IPS-20b (cell line): Measurements from ENCODE around the gene HLA-DMA.
"Not testable (repeated sequence)": the region's sequence is repeated elsewhere in the genome, so short reads cannot be mapped to it uniquely, and the experiment has no call there.

Source experiments
- H3K27ac ChIP-seq: one replicate; pipeline ENCODE4 v1.5.1; 2013; ENCODE audit warnings: low read length
- H3K27me3 ChIP-seq: 2 replicates; pipeline ENCODE4 v1.6.1; 2013; ENCODE audit warnings: mild to moderate bottlenecking, low read length, inconsistent platforms; ENCODE audit not compliant: insufficient read depth
- H3K36me3 ChIP-seq: 2 replicates; pipeline ENCODE4 v1.6.1; 2013; ENCODE audit warnings: low read depth, mild to moderate bottlenecking, inconsistent platforms, low read length, moderate library complexity; ENCODE audit not compliant: insufficient read depth
- H3K4me1 ChIP-seq: 2 replicates; pipeline ENCODE4 v1.6.1; 2013; ENCODE audit warnings: mild to moderate bottlenecking, control low read depth, inconsistent platforms, low read length, moderate library complexity; ENCODE audit not compliant: insufficient read depth
- H3K4me3 ChIP-seq: 2 replicates; pipeline ENCODE4 v1.5.1; 2013; ENCODE audit warnings: mild to moderate bottlenecking, low read length, inconsistent platforms
- H3K9ac ChIP-seq: 2 replicates; pipeline ENCODE4 v1.6.1; 2013; ENCODE audit warnings: low read depth, mild to moderate bottlenecking, inconsistent platforms, low read length, moderate library complexity
- H3K9me3 ChIP-seq: 2 replicates; pipeline ENCODE4 v1.6.1; 2013; ENCODE audit warnings: mild to moderate bottlenecking, low read depth, low read length, inconsistent platforms; ENCODE audit not compliant: insufficient read depth

The HLA-DMA gene

DNA sequence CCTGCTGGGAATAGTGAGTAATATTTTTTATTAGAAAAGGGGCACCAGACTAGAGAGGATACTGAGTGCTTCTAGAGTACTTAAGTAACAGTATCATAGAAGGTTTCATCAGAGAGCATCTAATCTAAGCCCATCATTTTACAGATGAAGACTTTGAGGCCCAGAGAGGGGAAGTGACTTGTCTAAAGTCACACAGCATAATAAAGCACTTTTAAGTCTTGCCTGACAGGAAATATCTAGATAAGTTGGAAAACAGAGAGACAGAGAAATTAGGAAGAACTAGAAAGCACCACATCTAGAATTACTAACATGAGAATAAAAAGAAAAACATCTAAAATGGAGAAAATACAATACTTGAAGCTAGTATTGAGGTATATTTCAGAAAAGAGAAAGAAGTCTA, 6.0 kb downstream of the HLA-DMA start:
- no peaks in the 10 kb centered on the region for H3K36me3 ChIP-seq
- no peaks in the 10 kb centered on the region for H3K27me3 ChIP-seq
- no peak overlapping the region for H3K4me3 ChIP-seq
- no peaks in the 10 kb centered on the region for H3K4me1 ChIP-seq
- no peak overlapping the region for H3K9ac ChIP-seq
- no peak overlapping the region for H3K27ac ChIP-seq
- no peaks in the 10 kb centered on the region for H3K9me3 ChIP-seq

DNA sequence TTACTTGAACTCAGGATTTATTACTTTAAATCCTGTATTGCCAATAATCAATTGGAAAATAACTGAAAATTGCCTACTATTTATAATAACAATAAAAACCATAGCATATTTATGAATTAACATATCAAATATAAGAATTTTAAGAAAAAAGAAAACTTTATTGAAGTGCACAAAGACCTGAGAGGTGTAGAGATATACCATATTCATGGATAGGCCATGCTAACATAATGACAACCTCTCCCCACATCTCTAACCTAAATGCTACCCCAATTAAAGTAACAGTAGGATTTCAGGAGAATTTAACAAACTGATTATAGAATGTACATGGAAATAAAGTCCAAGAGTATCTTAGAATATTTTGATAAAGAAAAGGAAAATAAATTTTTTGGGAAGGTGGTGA, 6.9 kb downstream of the HLA-DMA start:
- Histone ChIP-seq H3K36me3 (no peaks in the 10 kb centered on the region), H3K4me1 (no peaks in the 10 kb centered on the region; the same call in 1 of the 2 replicates), H3K4me3 (no peak overlapping the region), H3K27ac (no peak overlapping the region), H3K9ac (no peak overlapping the region), H3K9me3 (no peaks in the 10 kb centered on the region), H3K27me3 (no peaks in the 10 kb centered on the region)

DNA sequence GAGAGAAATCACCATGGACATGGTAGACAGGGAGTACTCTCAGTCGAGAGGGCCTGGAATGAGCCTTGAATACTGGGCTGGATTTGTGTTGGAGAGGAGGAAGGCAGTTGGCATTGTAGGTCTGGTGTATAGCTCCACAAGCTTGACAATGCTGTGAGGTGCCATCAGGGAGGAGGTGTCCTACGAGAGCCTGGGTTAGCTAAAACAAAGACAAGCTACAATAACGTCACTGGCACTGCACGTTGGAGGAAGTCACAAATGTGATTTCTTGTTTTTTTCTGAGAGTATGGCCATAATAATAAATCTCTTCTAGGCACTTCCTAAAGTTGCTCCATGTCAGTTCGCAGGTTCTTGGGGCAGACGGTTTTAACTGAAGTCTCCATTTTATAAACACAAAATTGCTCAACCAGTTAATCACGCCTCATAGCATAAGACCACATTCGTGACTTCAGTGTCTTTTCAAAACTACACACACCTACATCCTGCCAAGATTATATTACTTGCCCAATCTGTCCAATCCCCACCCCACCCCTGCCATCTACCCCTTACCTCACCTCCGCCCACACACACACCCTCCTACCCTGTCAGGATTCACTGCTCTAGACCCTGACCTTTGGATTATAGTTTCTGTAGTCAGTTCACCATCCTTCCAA, 7.7 kb downstream of the HLA-DMA start:
- Histone ChIP-seq H3K27me3 (no peaks in the 10 kb centered on the region), H3K9me3 (no peaks in the 10 kb centered on the region), H3K4me1 (peaks cover under 1% of the 10 kb centered on the region; the same call in 1 of the 2 replicates), H3K27ac (no peak overlapping the region), H3K4me3 (no peak overlapping the region), H3K9ac (no peak overlapping the region), H3K36me3 (no peaks in the 10 kb centered on the region)

DNA sequence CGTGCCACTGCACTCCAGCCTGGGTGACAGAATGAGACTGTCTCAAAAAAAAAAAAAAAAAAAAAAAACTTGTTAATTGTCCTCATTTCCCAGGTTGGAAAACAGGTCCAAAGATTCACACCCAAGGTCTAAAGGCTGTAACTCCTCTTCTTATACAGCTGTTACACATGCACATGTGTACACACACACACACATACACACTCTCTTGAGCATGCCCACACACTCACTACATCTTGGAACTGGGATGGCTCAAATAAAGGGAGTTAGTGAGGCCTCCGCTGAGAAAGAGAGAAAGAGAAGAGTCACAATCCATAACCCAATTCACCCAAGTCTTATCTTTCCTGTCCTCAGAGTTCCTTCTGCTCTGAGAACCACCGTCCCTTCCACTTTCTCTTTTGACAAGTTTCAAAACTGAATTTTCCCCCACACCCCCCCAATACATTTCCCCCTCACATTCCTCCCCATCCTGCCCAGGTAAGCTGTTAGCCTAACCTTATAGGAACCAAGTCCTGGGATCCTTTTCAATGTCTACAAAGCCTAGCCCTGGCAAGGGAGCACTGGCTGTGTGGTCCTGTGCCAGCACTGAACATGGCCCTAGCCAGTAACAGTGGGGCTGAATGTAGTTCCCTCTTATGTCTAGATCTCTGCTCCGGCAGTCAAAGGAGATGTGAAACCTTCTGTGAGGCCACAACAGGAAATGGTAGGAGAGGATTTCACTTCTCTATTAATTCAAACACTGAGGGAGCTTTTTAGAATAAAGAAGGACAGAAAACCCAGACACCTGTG, 8.8 kb downstream of the HLA-DMA start:
- no peak overlapping the region for H3K4me3 ChIP-seq
- no peak overlapping the region for H3K9ac ChIP-seq
- H3K27me3 ChIP-seq, result no peaks in the 10 kb centered on the region
- no peak overlapping the region for H3K27ac ChIP-seq
- H3K4me1 ChIP-seq, result peaks cover 3% of the 10 kb centered on the region; the same call in 1 of the 2 replicates
- no peaks in the 10 kb centered on the region for H3K36me3 ChIP-seq
- no peaks in the 10 kb centered on the region for H3K9me3 ChIP-seq

DNA sequence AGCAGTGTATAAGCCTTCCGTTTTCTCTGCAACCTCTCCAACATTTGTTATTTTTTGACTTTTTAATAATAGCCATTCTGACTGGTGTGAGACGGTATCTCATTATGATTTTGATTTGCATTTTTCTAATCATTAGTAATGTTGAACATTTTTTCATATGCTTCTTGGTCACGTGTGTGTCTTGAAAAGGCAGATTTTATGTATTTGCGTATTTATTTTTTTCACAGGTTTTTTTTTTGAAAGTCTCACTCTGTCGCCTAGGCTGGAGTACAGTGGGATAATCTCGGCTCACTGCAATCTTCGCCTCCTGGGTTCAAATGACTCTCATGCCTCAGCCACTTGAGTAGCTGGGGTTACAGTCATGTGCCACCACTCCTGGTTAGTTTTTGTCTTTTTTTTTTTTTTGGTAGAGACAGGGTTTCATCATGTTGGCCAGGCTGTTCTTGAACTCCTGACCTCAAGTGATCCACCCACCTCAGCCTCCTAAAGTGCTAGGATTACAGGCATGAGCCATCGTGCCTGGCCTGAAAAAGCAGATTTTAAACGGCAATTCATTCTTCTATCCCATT, 10.3 kb downstream of the HLA-DMA start:
- H3K36me3 ChIP-seq, H3K4me1 ChIP-seq, H3K9ac ChIP-seq, H3K27ac ChIP-seq, H3K27me3 ChIP-seq, H3K4me3 ChIP-seq, H3K9me3 ChIP-seq: not testable (repeated sequence)

DNA sequence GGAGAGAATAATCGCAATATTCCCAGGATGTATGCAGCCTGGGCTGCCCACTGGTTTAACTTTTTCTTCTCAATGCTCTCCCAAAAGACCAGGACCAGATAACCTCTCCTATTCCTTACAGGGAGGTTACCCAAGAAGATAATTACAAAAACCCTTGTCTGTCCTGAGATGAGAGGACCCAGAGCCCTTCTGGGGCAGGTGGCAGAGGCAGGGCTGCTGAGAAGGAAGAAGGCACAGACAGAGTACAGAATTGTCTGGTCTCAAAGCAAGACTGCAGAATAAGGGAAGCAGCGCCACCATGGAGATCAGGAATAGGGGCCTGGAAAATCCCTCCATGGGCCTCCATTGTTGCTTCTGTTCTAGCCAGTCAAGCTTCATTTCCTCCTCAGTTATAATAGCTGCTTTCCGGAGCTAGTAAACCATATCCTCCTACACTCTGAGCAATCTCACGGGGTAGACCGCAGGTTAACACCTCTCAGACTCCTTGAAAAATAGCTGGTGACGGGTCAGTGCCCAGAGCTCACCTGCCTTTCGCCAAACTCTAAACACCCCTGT, 11.6 kb downstream of the HLA-DMA start:
- no peak overlapping the region for H3K9ac ChIP-seq
- peaks cover 8% of the 10 kb centered on the region; the same call in 1 of the 2 replicates for H3K27me3 ChIP-seq
- no peaks in the 10 kb centered on the region for H3K9me3 ChIP-seq
- H3K4me1 ChIP-seq, result peaks cover 3% of the 10 kb centered on the region; the same call in 1 of the 2 replicates
- H3K36me3 ChIP-seq, result no peaks in the 10 kb centered on the region
- H3K27ac ChIP-seq, result no peak overlapping the region
- no peak overlapping the region for H3K4me3 ChIP-seq

DNA sequence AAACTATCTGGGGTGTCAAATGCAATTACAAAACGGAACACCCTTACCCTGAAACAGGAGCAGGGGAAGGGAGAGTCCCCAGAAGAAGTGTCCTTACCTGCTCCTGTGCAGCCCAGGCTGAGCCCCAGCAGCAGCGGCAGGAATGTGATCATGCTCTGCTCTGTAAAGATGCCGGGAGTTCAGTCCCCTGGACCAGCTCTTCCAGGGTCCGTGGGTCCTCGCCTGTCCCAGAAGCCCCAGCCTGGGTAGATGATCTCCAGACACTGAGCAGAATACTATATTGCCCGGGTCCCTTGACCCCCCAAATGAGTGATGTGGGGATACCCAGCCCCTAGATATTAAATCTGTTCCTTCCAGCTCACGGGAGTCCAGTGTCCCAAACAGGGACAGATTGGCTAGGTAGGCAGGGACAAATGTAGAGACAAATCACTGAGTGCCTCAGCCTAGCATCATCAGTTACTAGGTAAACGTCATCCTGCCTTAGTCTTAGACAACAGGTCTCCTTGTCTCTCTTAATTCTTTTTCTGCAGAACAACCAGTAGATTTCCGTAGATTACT, 12.2 kb downstream of the HLA-DMA start, which contains the start of gene HLA-DMB:
TSS of gene HLA-DMB (minus strand) at position 373 of the 558 bp plus-strand sequence. CDS start at position 152, 221 bp downstream.
- Histone ChIP-seq H3K27me3 (peaks cover 13% of the 10 kb centered on the region; the same call in 1 of the 2 replicates), H3K4me1 (peaks cover 3% of the 10 kb centered on the region; the same call in 1 of the 2 replicates), H3K9me3 (no peaks in the 10 kb centered on the region), H3K27ac (no peak within 1 kb of the TSS), H3K9ac (no peak within 1 kb of the TSS), H3K4me3 (peak within 1 kb of the TSS; percentile 58; the same call in 1 of the 2 replicates), H3K36me3 (no peaks in the 10 kb centered on the region)

DNA sequence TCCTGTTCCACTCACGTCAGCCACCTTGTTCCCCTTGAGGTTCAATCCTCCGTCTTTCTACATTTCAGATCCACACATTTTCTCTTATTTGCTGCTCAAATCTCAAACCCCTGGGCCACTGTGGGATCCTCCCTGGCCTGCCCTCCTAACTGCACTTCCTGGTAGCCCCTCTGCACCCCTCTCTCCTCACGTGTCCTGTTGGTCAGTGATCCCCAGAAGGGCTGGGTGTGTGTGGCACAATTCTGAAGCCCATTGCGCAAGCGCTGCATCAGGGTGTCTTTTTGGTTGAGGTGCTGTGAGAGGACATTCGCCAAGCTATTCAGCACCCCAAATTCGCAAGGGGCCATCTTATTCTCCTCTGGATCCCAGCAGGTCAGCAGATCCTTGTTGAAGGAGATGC, 14.4 kb downstream of the HLA-DMA start:
- Histone ChIP-seq H3K27me3 (peaks cover 21% of the 10 kb centered on the region; the same call in 1 of the 2 replicates), H3K4me3 (no peak overlapping the region), H3K4me1 (peaks cover 3% of the 10 kb centered on the region; the same call in 1 of the 2 replicates), H3K9ac (no peak overlapping the region), H3K9me3 (no peaks in the 10 kb centered on the region), H3K27ac (no peak overlapping the region), H3K36me3 (no peaks in the 10 kb centered on the region)

DNA sequence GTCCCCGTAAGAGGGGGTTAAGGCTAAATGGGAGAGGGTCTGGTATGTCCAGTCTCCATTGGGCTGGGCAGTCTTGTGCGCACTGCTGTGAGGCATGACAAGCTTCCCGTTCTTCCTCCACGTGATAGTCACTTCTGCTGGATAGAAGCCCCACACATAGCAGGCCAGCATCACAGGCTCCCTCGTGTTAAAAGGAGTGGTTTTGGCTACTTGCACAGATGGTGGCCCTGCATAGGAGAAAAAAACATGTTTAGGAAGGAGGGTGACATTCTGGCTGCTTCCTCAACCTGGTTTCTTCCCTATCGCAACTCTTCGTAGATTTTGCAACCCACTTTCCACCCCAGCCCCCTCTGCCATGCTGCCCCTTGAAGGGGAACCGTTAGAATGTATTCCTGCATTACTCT, 15.7 kb downstream of the HLA-DMA start:
- Histone ChIP-seq H3K9ac (no peak overlapping the region), H3K27me3 (peaks cover 21% of the 10 kb centered on the region; the same call in 1 of the 2 replicates)

DNA sequence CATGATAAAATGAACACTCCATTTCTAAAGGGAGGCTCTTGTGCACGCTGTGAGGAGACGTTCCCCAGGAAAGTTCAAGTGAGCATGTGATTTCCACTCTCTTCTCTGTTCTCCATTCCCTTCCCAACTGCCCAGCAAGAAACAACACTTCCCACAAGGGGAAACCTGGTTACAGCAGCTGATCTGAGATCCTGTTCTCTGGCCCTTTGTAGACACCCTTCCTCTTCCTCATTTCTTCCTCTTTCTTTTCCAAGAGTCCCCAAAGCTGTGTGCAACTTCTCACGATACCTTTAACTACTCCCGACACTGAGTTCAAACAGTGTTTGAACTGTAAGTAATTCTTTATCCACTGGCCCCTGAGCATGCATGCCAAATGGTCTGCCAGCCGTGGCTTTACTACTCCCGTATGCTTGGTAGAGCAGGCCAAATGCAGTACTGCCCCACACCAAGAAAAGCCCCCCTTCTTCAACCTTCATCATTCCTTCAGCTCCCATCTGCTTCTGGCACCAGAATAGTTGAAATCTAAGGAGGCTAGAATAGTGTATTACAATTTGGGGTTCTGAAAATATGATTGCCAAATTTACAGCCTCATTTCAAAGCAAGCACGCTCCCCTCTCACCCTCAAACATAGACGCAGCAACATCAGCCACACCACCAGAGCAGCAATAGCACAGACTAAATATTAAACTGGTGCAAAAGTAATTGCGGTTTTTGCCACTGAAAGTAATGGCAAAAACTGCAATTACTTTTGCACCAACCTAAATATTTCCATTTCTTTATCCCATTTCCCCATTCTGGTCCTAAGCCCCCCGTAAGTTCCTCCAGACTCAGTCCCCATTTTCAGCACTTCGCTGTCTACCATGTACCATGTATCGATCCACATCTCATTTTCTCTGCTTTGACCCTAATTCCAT, 16.4 kb downstream of the HLA-DMA start:
- H3K4me1 ChIP-seq, result peaks cover 3% of the 10 kb centered on the region; the same call in 1 of the 2 replicates
- H3K27me3 ChIP-seq, result peaks cover 21% of the 10 kb centered on the region; the same call in 1 of the 2 replicates
- no peaks in the 10 kb centered on the region for H3K9me3 ChIP-seq

More for the DNA sequence above, 15.7 kb downstream of the HLA-DMA start:
- Histone ChIP-seq H3K4me3 (no peak overlapping the region), H3K36me3 (no peaks in the 10 kb centered on the region), H3K27ac (no peak overlapping the region), H3K9me3 (no peaks in the 10 kb centered on the region), H3K4me1 (peaks cover 3% of the 10 kb centered on the region; the same call in 1 of the 2 replicates)

More for the DNA sequence above, 16.4 kb downstream of the HLA-DMA start:
- Histone ChIP-seq H3K9ac (no peak overlapping the region), H3K27ac (no peak overlapping the region), H3K36me3 (no peaks in the 10 kb centered on the region), H3K4me3 (no peak overlapping the region)
